GM12873 (cell line): Measurements from ENCODE around the gene POLR2J.

Experiments
- TF ChIP-seq, protein P1 (sequence below): IDR thresholded peaks from 2 replicates; pipeline ENCODE4 v1.5.1; 2012; ENCODE audit warnings: low read depth, mild to moderate bottlenecking, moderate library complexity, low read length, control low read depth; ENCODE audit not compliant: insufficient read depth; ENCODE audit errors: missing control alignments

Gene POLR2J

DNA sequence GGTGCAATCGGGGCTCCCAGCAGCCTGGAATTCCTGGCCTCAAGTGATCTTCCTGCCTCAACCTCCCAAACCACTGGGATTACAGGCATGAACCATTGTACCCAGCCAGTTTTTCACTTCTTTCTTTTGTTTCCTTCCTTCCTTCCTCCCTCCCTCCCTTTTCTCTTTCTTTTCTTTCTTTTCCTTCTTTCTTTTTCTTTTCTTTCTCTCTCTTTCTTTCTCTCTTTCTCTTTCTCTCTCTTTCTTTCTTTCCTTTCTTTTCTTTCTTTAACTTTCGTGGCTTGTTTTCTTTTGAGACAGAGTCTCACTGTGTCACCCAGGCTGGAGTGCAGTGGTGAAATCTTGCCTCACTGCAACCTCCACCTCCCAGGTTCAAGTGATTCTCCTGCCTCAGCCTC, 33.0 kb downstream of the POLR2J start:
- TF ChIP-seq, protein P1, sequence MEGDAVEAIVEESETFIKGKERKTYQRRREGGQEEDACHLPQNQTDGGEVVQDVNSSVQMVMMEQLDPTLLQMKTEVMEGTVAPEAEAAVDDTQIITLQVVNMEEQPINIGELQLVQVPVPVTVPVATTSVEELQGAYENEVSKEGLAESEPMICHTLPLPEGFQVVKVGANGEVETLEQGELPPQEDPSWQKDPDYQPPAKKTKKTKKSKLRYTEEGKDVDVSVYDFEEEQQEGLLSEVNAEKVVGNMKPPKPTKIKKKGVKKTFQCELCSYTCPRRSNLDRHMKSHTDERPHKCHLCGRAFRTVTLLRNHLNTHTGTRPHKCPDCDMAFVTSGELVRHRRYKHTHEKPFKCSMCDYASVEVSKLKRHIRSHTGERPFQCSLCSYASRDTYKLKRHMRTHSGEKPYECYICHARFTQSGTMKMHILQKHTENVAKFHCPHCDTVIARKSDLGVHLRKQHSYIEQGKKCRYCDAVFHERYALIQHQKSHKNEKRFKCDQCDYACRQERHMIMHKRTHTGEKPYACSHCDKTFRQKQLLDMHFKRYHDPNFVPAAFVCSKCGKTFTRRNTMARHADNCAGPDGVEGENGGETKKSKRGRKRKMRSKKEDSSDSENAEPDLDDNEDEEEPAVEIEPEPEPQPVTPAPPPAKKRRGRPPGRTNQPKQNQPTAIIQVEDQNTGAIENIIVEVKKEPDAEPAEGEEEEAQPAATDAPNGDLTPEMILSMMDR = no peak

DNA sequence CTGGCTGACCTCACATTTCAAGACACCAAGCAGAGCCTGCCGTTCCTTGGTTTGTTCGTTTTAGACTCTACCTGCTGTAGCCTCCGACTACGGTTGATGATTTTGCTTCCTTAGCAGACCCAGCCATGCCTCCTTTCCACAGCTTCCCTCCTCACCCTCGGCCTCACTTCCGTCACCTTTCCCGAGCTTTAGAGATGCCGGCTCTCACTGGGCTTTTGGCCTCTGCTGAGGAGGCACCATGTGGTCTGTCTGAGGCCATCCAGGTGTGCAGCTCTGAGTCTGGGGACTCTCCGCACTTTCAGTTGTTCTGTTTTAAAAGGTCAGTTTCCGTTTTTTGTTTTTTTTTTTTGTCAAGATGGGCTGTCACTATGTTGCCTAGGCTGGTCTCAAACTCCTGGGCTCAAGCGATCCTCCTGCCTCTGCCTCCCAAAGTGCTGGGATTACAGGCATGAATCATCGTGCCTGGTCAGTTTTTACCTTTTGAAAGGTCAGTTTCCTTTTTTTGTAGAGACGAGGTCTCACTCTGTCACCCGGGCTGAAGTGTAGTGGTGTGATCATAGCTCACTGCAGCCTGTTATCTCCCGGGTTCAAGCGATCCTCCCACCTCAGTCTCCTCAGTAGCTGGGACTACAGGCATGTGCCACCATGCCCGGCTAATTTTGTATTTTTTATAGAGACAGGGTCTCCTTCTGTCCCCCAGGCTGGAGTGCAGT, 33.6 kb downstream of the POLR2J start:
- TF ChIP-seq, protein P1 = no peak

DNA sequence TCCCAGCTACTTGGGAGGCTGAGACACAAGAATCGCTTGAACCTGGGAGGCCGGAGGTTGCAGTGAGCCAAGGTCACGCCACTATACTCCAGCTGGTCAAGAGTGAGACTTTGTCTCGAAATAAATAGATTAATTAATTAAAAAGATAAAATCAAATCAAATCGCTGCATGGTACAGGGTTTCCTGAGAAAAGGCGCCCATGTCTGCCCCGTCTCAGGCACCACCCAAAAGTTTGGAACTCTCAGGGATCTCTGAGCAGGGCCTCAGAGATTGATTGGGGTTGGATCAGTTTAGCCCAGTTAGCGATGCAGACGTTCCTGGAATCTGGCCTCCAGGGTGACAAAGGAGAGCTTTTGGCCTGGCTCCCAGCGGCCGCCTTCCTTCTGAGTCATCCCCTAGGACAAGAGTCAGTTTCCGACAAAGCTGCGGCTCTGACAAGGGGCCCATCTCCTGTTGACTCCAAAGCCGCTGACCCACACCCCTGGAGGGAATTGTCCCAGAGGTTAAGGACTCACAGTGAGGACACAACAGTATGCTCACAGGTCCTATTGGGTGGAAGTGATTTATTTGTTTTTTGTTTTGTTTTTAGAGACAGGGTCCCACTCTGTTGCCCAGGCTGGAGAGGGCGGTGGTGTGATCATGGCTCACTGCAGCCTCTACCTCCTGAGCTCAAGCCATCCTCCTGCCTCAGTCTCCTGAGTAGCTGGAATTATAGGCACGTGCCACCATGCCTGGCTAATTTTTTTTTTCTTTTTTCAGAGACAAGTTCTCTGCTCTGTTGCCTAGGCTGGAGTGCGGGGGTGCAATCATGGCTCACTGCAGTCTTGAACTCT, 38.5 kb downstream of the POLR2J start:
- TF ChIP-seq, protein P1 = no peak

DNA sequence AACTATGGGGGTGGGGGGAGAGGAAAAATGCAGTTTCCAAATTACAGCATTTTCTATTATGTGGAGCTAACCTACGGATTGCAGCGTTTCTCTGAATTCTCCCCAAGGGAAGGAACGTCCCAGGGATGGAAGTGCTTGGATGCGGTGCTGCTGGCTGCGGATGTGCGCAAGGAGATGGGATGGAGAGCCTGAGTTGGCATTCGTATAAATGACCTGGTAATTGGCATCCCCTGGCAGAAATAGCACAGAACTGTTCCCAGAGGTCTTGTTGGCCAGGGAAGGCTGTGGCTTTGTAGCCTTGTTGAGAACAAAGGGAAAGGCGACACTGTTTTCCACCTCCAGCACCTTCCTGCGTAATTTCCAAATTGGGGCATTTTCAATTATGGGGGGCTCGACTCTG, 42.6 kb downstream of the POLR2J start:
- TF ChIP-seq, protein P1 = no peak

DNA sequence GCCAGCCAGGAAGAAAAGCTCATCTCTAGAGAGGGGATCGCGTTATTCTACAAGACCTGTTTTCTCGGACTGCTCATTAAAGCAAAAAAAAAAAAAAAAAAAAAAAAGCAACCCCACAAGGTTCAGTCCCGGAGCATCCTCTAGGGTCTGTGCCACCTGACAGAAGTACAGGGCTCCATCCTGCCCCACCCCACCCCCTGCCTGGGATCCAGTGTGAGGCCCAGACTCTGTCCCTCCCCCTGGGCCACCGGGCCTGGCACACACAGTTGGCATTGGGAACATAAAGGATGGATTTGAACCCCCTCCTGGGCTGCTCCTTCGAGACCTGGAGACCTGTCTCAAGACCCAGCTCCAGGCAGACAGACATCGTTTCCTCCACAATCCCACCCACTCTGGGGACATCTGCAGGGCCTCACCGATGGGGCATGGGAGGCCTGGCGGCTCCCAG, 44.7 kb downstream of the POLR2J start:
- TF ChIP-seq, protein P1 = no peak

DNA sequence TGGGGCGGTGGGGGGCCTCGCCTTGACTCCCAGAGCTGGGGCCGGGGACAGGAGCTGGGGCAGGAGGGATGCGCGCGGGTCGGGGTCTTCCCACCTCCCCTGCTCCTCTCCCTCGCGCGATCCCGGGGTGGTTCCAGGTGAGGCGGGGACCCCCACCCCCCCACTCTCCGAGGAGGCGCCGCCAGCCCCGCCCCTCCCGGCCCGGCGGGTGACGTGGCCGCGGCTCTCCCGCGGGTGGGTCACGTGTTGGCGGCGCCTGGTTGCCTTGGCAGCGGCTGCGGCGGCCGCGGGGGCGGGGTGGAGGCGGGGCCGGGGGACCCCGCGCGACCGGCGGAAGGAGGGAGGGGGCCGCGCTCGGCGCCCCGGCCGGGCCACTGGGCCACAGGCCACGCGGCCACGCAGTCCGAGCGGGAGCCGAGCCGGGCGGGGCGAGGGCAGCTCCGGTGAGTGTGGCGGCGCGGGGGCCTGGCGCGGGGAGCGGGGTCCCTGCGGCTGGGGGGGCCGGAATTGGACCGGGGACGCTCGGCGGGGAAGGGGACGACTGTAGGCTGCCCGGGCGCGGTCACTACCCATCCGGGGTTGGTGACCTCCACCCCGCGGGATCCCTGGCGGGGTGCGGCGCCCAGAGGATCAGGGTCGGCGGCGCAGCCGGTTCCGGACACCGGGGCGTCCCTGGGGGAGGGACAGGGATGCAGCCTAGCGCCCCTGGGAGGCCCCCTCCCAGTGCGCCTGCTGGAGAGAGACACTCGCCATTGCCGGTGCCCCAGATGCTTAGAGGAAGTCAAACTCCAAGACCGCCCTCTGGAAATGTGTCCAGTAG, 45.3 kb downstream of the POLR2J start, which contains the start of gene ORAI2:
Gene ORAI2 (plus strand): TSS at position 357 of the 820 bp plus-strand sequence. CDS start 5,382 bp downstream, outside the sequence.
- TF ChIP-seq, protein P1 = no peak
